Natural killer cell (primary cell): Measurements from ENCODE around the gene FCHO2. TPM values are rescaled to one million over a fixed set of nuclear protein-coding genes. Genes with fewer than 3 reads are reported as not detected.

ENCODE experiments used
- ATAC-seq, 3 donors: fragments of 150-1000 bp in 2 of 3; fragments of 200-7000 bp in 1 of 3; cut with Tn5 transposase; 1 replicate in 1 of 3; 2 replicates in 2 of 3; pipeline ENCODE4 v1.10.0; 2021; ENCODE audit warnings: mild to moderate bottlenecking in 2 of 3, moderate library complexity in 2 of 3
- DNase-seq, 2 donors: peaks; one replicate each; pipeline versions ENCODE4 v3.0.0 to v3.0.0-alpha.2; 2013 to 2021; ENCODE audit warnings: mixed read lengths in 1 of 2
- H3K27ac ChIP-seq: one replicate; pipeline ENCODE4 v1.5.1; 2013; ENCODE audit warnings: mild to moderate bottlenecking, low read length
- H3K27me3 ChIP-seq: one replicate; pipeline ENCODE4 v1.6.1; 2013; ENCODE audit warnings: low read length; ENCODE audit not compliant: control insufficient read depth, insufficient read depth
- H3K36me3 ChIP-seq: one replicate; pipeline ENCODE4 v1.6.1; 2013; ENCODE audit warnings: low read length; ENCODE audit not compliant: control insufficient read depth, insufficient read depth
- H3K4me1 ChIP-seq: one replicate; pipeline ENCODE4 v1.6.1; 2013; ENCODE audit warnings: low read length; ENCODE audit not compliant: control insufficient read depth, insufficient read depth
- H3K4me3 ChIP-seq: one replicate; pipeline ENCODE4 v1.5.1; 2013; ENCODE audit warnings: low read length
- H3K9me3 ChIP-seq: one replicate; pipeline ENCODE4 v1.6.1; 2013; ENCODE audit warnings: low read length; ENCODE audit not compliant: control insufficient read depth, insufficient read depth
- H3K27ac Mint-ChIP-seq, 2 donors: one replicate each; pipeline ENCODE4 v1.8.0; 2022; ENCODE audit warnings: mild to moderate bottlenecking in 2 of 2, mixed read lengths in 2 of 2, moderate library complexity in 1 of 2
- H3K27me3 Mint-ChIP-seq, 2 donors: one replicate each; pipeline ENCODE4 v1.8.0; 2022; ENCODE audit warnings: low read depth in 2 of 2, mixed read lengths in 2 of 2
- H3K36me3 Mint-ChIP-seq: one replicate; pipeline ENCODE4 v1.8.0; 2022; ENCODE audit warnings: mixed read lengths
- H3K4me1 Mint-ChIP-seq, 2 donors: one replicate each; pipeline ENCODE4 v1.8.0; 2022; ENCODE audit warnings: mixed read lengths in 2 of 2
- H3K4me3 Mint-ChIP-seq: one replicate; pipeline ENCODE4 v1.8.0; 2022; ENCODE audit warnings: mild to moderate bottlenecking, moderate library complexity, mixed read lengths
- H3K9me3 Mint-ChIP-seq, 2 donors: one replicate each; pipeline ENCODE4 v1.8.0; 2022; ENCODE audit warnings: mixed read lengths in 2 of 2
- CTCF ChIP-seq: fragments of 200-600 bp; IDR thresholded peaks from one replicate; pipeline ENCODE4 v1.8.0; 2022; ENCODE audit warnings: antibody characterized with exemption
- WGBS: methylation state at CpG from one replicate; pipeline ENCODE4 v1.1.7; 2013; ENCODE audit warnings: missing lambda C conversion rate; ENCODE audit not compliant: insufficient coverage; 5-methylcytosine and 5-hydroxymethylcytosine counted together
- intact Hi-C: fragments of 100-400 bp; cut with micrococcal nuclease; formaldehyde crosslinking; loops from one replicate; pipeline ENCODE4 v1.14.2; 2022
- total RNA-seq, 4 donors: library from RNA; stranded (reverse); fragments of 120-200 nt in 1 of 4; gene quantifications; one replicate each; pipeline versions ENCODE4 v1.2.3 to v1.2.4, GENCODE V29; 2013 to 2022

The FCHO2 gene
- total RNA-seq, 3 donors from 2014 or later (not counting 1 experiment from before 2014, with no cell fraction given): 18.5 to 23.4 (median 22.7) TPM

GRCh38 chr5:73126957-73127356 is 171.1 kb downstream of the FCHO2 start:
- H3K27ac Mint-ChIP-seq: no peak overlapping the region
- H3K4me1 Mint-ChIP-seq: peaks cover 27 to 32% of the 10 kb centered on the region in 2 donors
- no peaks in the 10 kb centered on the region for H3K9me3 Mint-ChIP-seq
- no peak for TF ChIP-seq CTCF
- H3K4me3 ChIP-seq: no peak overlapping the region
- intact Hi-C loops: no loop called here
- peaks cover 5% of the 10 kb centered on the region for H3K27me3 ChIP-seq
- no peak for DNase-seq
- peaks cover 11 to 20% of the 10 kb centered on the region in 2 donors for H3K27me3 Mint-ChIP-seq
- no peak for ATAC-seq
- no peak overlapping the region for H3K4me3 Mint-ChIP-seq
- WGBS: 30% methylated on average over 1 of the region's 1 CpG
- H3K36me3 ChIP-seq: no peaks in the 10 kb centered on the region
- H3K4me1 ChIP-seq: peaks cover 24% of the 10 kb centered on the region
- no peak overlapping the region for H3K27ac ChIP-seq
- no peaks in the 10 kb centered on the region for H3K9me3 ChIP-seq
- H3K36me3 Mint-ChIP-seq: no peaks in the 10 kb centered on the region

GRCh38 chr5:73129143-73129542 is 173.3 kb downstream of the FCHO2 start:
- peaks cover 13% of the 10 kb centered on the region for H3K4me1 ChIP-seq
- H3K4me3 ChIP-seq: no peak overlapping the region
- no peak overlapping the region for H3K27ac ChIP-seq
- Mint-ChIP-seq H3K4me1 (peaks cover 12 to 18% of the 10 kb centered on the region in 2 donors), H3K27ac (no peak overlapping the region), H3K4me3 (no peak overlapping the region), H3K27me3 (peaks cover 9 to 20% of the 10 kb centered on the region in 2 donors), H3K9me3 (no peaks in the 10 kb centered on the region), H3K36me3 (no peaks in the 10 kb centered on the region)
- no peaks in the 10 kb centered on the region for H3K9me3 ChIP-seq
- TF ChIP-seq CTCF: no peak
- intact Hi-C loops: no loop called here
- no peaks in the 10 kb centered on the region for H3K36me3 ChIP-seq
- ATAC-seq: no peak
- DNase-seq: no peak
- 84% methylated on average over 5 of the region's 5 CpGs for WGBS
- peaks cover 3% of the 10 kb centered on the region for H3K27me3 ChIP-seq

GRCh38 chr5:73130811-73131210 is 175.0 kb downstream of the FCHO2 start:
- 92% methylated on average over 1 of the region's 1 CpG for WGBS
- no peaks in the 10 kb centered on the region for H3K9me3 Mint-ChIP-seq
- no peaks in the 10 kb centered on the region for H3K36me3 Mint-ChIP-seq
- DNase-seq (no peak), ATAC-seq (no peak)
- no peak overlapping the region for H3K27ac Mint-ChIP-seq
- no peak overlapping the region for H3K4me3 Mint-ChIP-seq
- intact Hi-C loops: no loop called here
- Histone ChIP-seq H3K36me3 (no peaks in the 10 kb centered on the region), H3K27me3 (peaks cover 6% of the 10 kb centered on the region), H3K27ac (no peak overlapping the region), H3K4me3 (no peak overlapping the region), H3K9me3 (no peaks in the 10 kb centered on the region), H3K4me1 (no peaks in the 10 kb centered on the region)
- peaks cover 2 to 8% of the 10 kb centered on the region in 2 donors for H3K4me1 Mint-ChIP-seq
- no peak for TF ChIP-seq CTCF
- peaks cover 13 to 16% of the 10 kb centered on the region in 2 donors for H3K27me3 Mint-ChIP-seq

GRCh38 chr5:73131711-73132425 is 176.0 kb downstream of the FCHO2 start:
- ATAC-seq (no peak), DNase-seq (no peak)
- TF ChIP-seq CTCF: no peak
- Mint-ChIP-seq H3K27ac (no peak overlapping the region), H3K27me3 (peaks cover 13 to 19% of the 10 kb centered on the region in 2 donors), H3K4me3 (no peak overlapping the region), H3K36me3 (no peaks in the 10 kb centered on the region), H3K9me3 (no peaks in the 10 kb centered on the region), H3K4me1 (peaks cover 0 to 5% of the 10 kb centered on the region in 2 donors)
- H3K27ac ChIP-seq: no peak overlapping the region
- H3K36me3 ChIP-seq: no peaks in the 10 kb centered on the region
- intact Hi-C loops: no loop called here
- no peaks in the 10 kb centered on the region for H3K9me3 ChIP-seq
- H3K4me1 ChIP-seq: no peaks in the 10 kb centered on the region
- peaks cover 6% of the 10 kb centered on the region for H3K27me3 ChIP-seq
- 83% methylated on average over 1 of the region's 3 CpGs for WGBS
- no peak overlapping the region for H3K4me3 ChIP-seq
